ENCODE data around the gene RAB30. TPM values are rescaled to one million over a fixed set of nuclear protein-coding genes. Genes with fewer than 3 reads are reported as not detected.

The RAB30 gene
- total RNA-seq, 1 donor from 2014 or later: 15.5 TPM

GRCh38 chr11:82996966-82997606 lies 74.6 kb downstream of the RAB30 start:
- Histone ChIP-seq H3K4me3 (no peak overlapping the region), H3K36me3 (peaks cover 4% of the 10 kb centered on the region), H3K27me3 (ENCODE audit: low read depth) (no peaks in the 10 kb centered on the region), H3K27ac (no peak overlapping the region), H3K4me1 (peaks cover 10% of the 10 kb centered on the region), H3K9me3 (no peaks in the 10 kb centered on the region)
- TF ChIP-seq CTCF (IDR thresholded peaks at IDR 0.05): no peak
- ATAC-seq (no peak), DNase-seq (no peak)
- intact Hi-C loops (cut with DNase I): no loop called here

- ATAC-seq: no peak
- H3K27ac ChIP-seq: no peak overlapping the region
- H3K36me3 ChIP-seq: peaks cover 4% of the 10 kb centered on the region
- no peak for DNase-seq
- no peaks in the 10 kb centered on the region for H3K9me3 ChIP-seq
- peaks cover 4% of the 10 kb centered on the region for H3K4me1 ChIP-seq
- H3K27me3 ChIP-seq (ENCODE audit: low read depth): no peaks in the 10 kb centered on the region
- intact Hi-C loops (cut with DNase I): no loop called here
- no peak overlapping the region for H3K4me3 ChIP-seq
- no peak for TF ChIP-seq CTCF (IDR thresholded peaks at IDR 0.05)
Measured at GRCh38 chr11:82995754-82996398, 75.8 kb downstream of the RAB30 start.

GRCh38 chr11:82995235-82995634 lies 76.5 kb downstream of the RAB30 start:
- TF ChIP-seq CTCF (IDR thresholded peaks at IDR 0.05): no peak
- ATAC-seq (no peak), DNase-seq (no peak)
- Histone ChIP-seq H3K36me3 (peaks cover 4% of the 10 kb centered on the region), H3K27me3 (ENCODE audit: low read depth) (no peaks in the 10 kb centered on the region), H3K27ac (no peak overlapping the region), H3K9me3 (no peaks in the 10 kb centered on the region), H3K4me1 (peaks cover 4% of the 10 kb centered on the region), H3K4me3 (no peak overlapping the region)
- intact Hi-C loops (cut with DNase I): no loop called here

GRCh38 chr11:82994604-82995230 lies 77.0 kb downstream of the RAB30 start:
- intact Hi-C loops (cut with DNase I): no loop called here
- Histone ChIP-seq H3K4me3 (no peak overlapping the region), H3K27me3 (ENCODE audit: low read depth) (no peaks in the 10 kb centered on the region), H3K36me3 (peaks cover 4% of the 10 kb centered on the region), H3K9me3 (no peaks in the 10 kb centered on the region), H3K4me1 (peaks cover 4% of the 10 kb centered on the region), H3K27ac (no peak overlapping the region)
- DNase-seq (no peak), ATAC-seq (no peak)
- no peak for TF ChIP-seq CTCF (IDR thresholded peaks at IDR 0.05)

- TF ChIP-seq CTCF (IDR thresholded peaks at IDR 0.05): no peak
- Histone ChIP-seq H3K36me3 (peaks cover 7% of the 10 kb centered on the region), H3K9me3 (no peaks in the 10 kb centered on the region), H3K4me1 (peaks cover 4% of the 10 kb centered on the region), H3K27ac (no peak overlapping the region), H3K4me3 (no peak overlapping the region), H3K27me3 (ENCODE audit: low read depth) (no peaks in the 10 kb centered on the region)
- ATAC-seq (no peak), DNase-seq (no peak)
- intact Hi-C loops (cut with DNase I): no loop called here
Measured at GRCh38 chr11:82992223-82992622, 79.5 kb downstream of the RAB30 start.
